Occipital lobe (tissue), 2 donors: Measurements from ENCODE around the gene FGFR4. TPM values are rescaled to one million over a fixed set of nuclear protein-coding genes. Genes with fewer than 3 reads are reported as not detected.

Source experiments
- DNase-seq: peaks from one replicate; lab custom pipeline; 2025; lab: John Stamatoyannopoulos, UW
- total RNA-seq: library from RNA; depleted of rRNA; stranded (reverse); fragments of >200 nt; gene quantifications from one replicate; pipeline ENCODE4 v1.2.3, GENCODE V29; 2014

FGFR4 gene
- total RNA-seq, 1 donor from 2014 or later: 1.6 TPM

- DNase-seq: no peak
Observed at GRCh38 chr5:177085985-177086653, 596 bp upstream of the FGFR4 start.

GRCh38 chr5:177087398-177088005 is 787 bp downstream of the FGFR4 start:
- DNase-seq: no peak

DNA sequence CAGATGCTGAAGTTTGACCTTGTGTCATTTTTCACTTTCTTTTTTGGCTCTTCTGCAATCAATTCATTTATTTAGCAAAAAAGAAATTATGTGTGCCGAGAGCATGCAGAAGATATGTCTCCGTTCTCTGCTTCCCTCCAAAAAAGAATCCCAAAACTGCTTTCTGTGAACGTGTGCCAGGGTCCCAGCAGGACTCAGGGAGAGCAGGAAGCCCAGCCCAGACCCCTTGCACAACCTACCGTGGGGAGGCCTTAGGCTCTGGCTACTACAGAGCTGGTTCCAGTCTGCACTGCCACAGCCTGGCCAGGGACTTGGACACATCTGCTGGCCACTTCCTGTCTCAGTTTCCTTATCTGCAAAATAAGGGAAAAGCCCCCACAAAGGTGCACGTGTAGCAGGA is 2.4 kb downstream of the FGFR4 start:
- no peak for DNase-seq

- no peak for DNase-seq
Observed at GRCh38 chr5:177089825-177090641, 3.3 kb downstream of the FGFR4 start.

DNA sequence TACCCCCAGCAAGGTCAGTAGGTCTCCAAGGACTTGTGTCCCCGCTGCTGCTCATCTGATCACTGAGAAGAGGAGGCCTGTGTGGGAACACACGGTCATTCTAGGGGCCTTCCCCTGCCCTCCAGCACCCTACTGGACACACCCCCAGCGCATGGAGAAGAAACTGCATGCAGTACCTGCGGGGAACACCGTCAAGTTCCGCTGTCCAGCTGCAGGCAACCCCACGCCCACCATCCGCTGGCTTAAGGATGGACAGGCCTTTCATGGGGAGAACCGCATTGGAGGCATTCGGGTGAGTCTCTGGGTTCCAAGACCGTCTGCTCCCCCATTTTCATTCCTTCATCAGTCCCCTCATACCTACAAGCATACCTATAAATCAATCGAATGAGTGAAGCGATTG is 4.1 kb downstream of the FGFR4 start:
- no peak for DNase-seq

DNA sequence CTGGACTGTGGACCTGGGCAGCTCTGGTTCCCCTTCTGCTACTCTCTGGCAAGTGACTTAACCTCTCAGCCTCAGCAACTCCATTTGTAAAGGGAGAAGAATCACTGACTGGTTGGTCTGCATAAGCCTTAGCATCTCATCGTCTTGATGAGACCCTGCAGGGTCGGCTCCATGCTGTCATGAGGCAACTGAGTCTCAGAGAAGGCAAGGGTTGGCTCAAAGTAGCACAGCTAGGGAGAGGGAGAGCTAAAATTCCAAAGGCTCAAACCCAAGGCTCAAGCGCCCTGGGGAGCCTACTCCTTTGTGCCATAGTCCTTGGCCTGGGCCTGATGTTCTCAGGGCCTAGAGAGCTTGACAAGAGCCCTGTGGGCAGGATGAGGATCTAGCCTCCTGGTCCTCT is 4.5 kb downstream of the FGFR4 start:
- no peak for DNase-seq

DNA sequence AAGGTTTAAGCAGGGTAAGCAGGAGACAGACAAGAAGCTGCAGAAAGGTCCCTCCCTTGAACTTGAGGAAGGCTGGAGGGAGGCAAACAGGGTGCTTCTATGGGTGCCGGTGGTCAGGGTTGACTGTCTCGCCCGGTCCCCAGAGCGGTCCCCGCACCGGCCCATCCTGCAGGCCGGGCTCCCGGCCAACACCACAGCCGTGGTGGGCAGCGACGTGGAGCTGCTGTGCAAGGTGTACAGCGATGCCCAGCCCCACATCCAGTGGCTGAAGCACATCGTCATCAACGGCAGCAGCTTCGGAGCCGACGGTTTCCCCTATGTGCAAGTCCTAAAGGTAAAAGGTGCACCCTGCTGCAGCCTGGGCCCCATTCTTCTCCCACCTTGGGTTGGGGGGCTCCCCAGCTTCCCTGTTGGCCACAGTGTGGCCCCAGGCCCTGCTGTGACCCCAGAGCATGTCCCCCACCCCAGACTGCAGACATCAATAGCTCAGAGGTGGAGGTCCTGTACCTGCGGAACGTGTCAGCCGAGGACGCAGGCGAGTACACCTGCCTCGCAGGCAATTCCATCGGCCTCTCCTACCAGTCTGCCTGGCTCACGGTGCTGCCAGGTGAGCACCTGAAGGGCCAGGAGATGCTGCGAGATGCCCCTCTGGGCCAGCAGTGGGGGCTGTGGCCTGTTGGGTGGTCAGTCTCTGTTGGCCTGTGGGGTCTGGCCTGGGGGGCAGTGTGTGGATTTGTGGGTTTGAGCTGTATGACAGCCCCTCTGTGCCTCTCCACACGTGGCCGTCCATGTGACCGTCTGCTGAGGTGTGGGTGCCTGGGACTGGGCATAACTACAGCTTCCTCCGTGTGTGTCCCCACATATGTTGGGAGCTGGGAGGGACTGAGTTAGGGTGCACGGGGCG is 5.7 kb downstream of the FGFR4 start:
- no peak for DNase-seq

GRCh38 chr5:177093082-177093712 is 6.5 kb downstream of the FGFR4 start:
- no peak for DNase-seq

GRCh38 chr5:177093803-177094202 is 7.1 kb downstream of the FGFR4 start:
- DNase-seq: no peak

DNA sequence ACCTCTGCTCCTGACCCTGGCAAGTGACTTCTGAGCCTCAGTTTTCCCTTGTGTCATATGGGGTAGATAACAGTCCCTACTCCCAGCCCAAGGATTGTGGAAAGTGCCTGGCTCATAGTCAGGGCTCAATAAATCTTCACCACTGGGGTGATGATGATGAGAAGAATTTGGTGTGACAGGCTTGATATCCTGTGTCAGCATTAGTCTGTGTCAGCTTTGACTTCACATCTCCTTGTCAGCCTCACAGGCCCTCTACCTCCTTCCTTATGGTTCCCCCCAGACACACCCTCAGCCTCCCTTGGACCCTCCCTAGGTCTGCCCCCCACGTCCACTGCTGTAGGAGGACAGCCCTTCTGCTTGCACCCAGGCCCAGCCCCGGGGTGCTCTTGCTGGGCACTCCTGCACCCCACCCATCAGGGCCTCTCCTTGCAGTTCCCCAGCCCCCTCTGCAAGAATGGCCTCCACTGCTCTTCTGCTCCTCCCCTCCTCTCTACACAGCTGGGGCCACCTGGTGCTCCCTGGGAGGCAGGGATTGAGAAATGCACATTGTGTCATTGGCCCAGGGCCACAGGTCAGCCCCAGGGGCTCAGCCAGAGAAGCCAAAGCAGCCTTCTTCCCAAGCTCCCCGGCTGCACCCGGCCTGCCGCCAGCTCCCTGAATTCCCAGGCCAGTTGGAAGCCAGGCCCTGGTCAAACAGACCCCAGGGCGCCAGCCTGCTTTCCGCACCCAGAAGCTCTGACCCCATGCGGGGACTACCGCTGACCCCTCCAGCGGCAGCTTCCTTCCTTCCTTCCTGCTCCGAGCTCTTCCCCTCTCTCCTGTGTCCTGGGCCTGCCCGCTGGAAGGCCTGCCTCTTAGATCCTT is 7.7 kb downstream of the FGFR4 start:
- no peak for DNase-seq

DNA sequence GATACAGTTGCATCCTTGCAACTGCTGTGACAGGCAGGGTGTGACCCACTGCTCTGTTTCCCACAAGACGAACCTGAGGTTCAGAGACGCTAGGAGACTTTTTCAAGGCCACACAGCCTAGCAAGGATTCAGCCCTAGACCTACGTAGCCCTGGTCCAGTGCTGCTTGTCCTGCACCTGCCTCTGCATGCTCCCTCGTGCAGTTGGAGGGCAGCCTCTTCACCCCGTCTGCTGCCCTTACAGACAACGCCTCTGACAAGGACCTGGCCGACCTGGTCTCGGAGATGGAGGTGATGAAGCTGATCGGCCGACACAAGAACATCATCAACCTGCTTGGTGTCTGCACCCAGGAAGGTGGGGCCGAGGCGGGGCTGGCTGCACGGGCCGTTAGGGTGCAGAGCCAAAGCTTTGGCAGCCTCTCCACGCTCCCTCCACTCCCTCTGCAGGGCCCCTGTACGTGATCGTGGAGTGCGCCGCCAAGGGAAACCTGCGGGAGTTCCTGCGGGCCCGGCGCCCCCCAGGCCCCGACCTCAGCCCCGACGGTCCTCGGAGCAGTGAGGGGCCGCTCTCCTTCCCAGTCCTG is 8.5 kb downstream of the FGFR4 start:
- DNase-seq: no peak

DNA sequence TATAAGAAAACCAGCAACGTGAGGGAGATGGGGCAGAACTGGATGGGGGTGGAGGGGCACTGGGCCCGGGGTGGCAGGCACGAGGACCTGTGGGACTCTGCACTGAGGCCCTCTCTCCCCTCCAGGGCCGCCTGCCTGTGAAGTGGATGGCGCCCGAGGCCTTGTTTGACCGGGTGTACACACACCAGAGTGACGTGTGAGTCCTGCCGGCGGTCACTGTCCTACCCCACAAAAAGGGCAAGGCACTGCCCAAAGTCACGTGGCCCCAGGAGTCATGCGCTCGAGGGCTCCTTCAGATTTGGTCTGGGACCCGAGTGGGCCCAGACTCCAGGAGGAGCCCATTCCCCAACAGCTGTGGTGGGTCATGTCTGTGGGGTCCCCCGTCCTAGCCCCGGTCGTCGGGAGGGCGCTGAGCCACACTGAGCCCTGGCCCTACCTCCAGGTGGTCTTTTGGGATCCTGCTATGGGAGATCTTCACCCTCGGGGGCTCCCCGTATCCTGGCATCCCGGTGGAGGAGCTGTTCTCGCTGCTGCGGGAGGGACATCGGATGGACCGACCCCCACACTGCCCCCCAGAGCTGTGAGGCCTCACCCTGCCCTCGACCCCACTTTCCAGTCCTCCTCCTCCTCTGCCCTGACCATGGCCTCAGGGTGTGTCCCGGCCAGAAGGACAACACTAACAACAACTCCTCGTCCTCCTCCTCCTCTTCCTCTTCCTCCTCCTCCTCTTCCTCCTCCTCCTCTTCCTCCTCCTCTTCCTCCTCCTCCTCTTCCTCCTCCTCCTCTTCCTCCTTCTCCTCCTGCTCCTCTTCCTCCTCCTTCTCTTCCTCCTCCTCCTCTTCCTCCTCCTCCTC is 9.7 kb downstream of the FGFR4 start:
- DNase-seq: no peak

- DNase-seq: no peak
Observed at GRCh38 chr5:177097016-177097985, 10.6 kb downstream of the FGFR4 start.

DNA sequence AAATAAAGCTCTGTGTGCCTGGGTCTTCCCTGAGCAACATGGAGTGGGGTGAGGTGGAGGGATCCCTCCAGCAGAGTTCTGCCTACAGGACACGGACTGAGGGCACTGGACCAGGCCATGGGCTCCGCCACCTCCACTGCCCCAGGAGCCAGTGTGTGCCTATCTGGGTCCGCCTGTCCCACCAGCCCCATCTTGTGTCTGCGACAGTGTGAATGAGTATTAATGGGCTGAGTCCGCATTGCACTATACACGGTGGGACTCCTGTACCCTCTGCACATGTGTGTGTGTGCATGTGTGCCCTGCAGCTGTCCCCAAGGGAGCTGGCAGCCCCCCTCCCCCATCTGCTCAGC is 11.4 kb downstream of the FGFR4 start:
- DNase-seq: no peak

GRCh38 chr5:177098470-177099141 is 11.9 kb downstream of the FGFR4 start:
- no peak for DNase-seq

DNA sequence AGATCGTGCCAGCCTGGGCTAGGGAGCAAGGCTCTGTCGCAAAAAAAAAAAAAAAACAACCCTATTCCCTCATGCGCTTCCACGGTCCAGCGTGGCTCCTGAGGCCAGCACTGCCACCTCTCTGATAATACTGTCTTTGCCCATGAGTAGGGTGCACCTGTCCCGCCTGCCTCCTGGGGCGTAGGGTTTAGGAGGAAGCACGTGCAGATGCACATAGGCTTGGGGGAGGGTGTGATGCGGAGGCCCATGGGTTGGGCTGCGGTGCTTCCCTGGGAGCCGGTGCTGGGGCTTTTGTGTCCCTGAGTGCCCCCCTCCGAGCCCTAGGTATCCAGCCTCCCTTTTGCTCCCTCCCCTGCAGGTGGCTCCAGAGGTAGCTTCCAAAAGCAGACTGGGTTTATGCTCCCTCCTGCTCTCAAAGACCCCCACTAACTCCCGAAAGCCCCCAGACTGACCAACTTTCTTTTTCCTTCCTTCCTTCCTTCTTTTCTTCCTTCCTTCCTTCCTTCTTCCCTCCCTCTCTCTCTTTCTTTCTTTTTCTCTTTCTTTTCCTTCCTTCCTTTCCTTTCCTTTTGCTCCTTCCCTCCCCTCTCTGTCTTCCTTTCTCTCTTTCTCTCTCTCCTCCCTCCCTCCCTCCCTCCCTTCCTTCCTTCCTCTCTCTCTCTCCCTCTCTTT is 12.8 kb downstream of the FGFR4 start:
- no peak for DNase-seq

DNA sequence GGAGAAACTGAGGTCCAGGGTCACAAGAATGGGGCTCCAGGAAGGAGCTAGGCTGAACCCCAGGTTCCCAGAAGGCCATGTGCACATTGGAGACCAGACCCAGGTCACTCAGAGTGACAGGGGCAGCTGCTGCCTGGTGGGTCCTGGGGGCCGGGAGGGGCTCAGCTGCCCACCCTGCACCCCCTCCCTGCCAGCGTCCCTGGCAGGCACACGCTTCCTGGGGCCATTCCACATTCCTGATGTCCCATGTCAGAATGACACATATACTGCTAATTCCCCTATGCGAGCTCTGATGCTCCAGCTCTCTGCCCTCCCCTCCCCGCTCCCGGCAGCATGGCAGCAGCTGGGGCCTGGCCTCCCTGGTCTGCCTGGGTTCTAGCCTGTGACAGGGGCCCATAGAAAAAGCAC is 14.0 kb downstream of the FGFR4 start:
- no peak for DNase-seq
